ENCODE data around the gene PDE10A. TPM values are rescaled to one million over a fixed set of nuclear protein-coding genes. Genes with fewer than 3 reads are reported as not detected.

PDE10A gene
- total RNA-seq, 1 experiment from 2014 or later: 0.31 TPM

- Histone ChIP-seq H2AFZ (ENCODE audit: low read length) (no peak overlapping the region), H4K8ac (replicated peaks; ENCODE audit: insufficient read length, low read depth, low read length) (no peak overlapping the region), H3K14ac (ENCODE audit: insufficient read depth, low read length) (no peak overlapping the region), H3K9me3 (ENCODE audit: control insufficient read depth, low read depth, low read length) (no peaks in the 10 kb centered on the region), H4K20me1 (ENCODE audit: control insufficient read depth, insufficient read depth, insufficient read length) (no peaks in the 10 kb centered on the region), H3K4me2 (ENCODE audit: insufficient read depth, insufficient read length, low read length) (no peak overlapping the region), H3K27me3 (ENCODE audit: insufficient read depth, low read length) (no peaks in the 10 kb centered on the region), H3K79me2 (ENCODE audit: insufficient read depth, low read length) (no peaks in the 10 kb centered on the region), H2BK20ac (ENCODE audit: low read depth, low read length, poor library complexity, severe bottlenecking) (no peak overlapping the region), H4K91ac (ENCODE audit: insufficient read length, low read depth, low read length) (no peak overlapping the region), H3K9ac (ENCODE audit: extremely low read depth, insufficient read length, low read length) (no peak overlapping the region), H3K23me2 (ENCODE audit: insufficient read length, low read depth, low read length, poor library complexity, severe bottlenecking) (no peaks in the 10 kb centered on the region), H2BK5ac (ENCODE audit: insufficient read length, low read length) (no peak overlapping the region), H2AK5ac (ENCODE audit: insufficient read length, low read length) (no peak overlapping the region), H2BK12ac (ENCODE audit: insufficient read length, low read depth, low read length) (no peak overlapping the region), H2BK15ac (ENCODE audit: low read depth, low read length) (no peak overlapping the region), H3K4me1 (ENCODE audit: insufficient read depth, low read length) (0 out of 2 replicates have a peak, but pooled peaks cover 1% of the 10 kb centered on the region), H3K56ac (ENCODE audit: insufficient read length, low read depth, low read length) (no peak overlapping the region), H2BK120ac (ENCODE audit: low read depth, low read length, poor library complexity, severe bottlenecking) (no peak overlapping the region), H3K4ac (ENCODE audit: low read depth, low read length) (no peak overlapping the region), H3T11ph (ENCODE audit: low read length) (no peak overlapping the region), H3K27ac (ENCODE audit: insufficient read length, low read depth, low read length) (no peak overlapping the region), H3K18ac (ENCODE audit: insufficient read length, low read depth, low read length) (no peak overlapping the region), H3K79me1 (ENCODE audit: insufficient read depth, low read depth, low read length, poor library complexity, severe bottlenecking) (no peaks in the 10 kb centered on the region), H3K23ac (ENCODE audit: insufficient read length, low read depth, low read length) (no peak overlapping the region), H4K5ac (ENCODE audit: insufficient read length, low read depth, low read length) (no peak overlapping the region)
- Mint-ChIP-seq H3K9me3 (0 out of 5 replicates have a peak, but pooled peaks cover 0 to 3% of the 10 kb centered on the region in 2 experiments), H3K36me3 (ENCODE audit: insufficient read depth in 1 of 3, low read depth in 3 of 3) (no peaks in the 10 kb centered on the region), H3K27me3 (ENCODE audit: low read depth) (no peaks in the 10 kb centered on the region), H3K27ac (no peak overlapping the region), H3K4me3 (no peak overlapping the region), H3K4me1 (no peaks in the 10 kb centered on the region)
- no peak for DNase-seq
- WGBS (ENCODE audit: extremely low coverage, insufficient read length, low lambda C conversion rate): no CpG with 5 or more reads among the region's 2 CpGs
- TF ChIP-seq CTCF (conservative IDR thresholded peaks at IDR 0.05): no peak
These were observed 91.9 kb downstream of the PDE10A start for GRCh38 chr6:165571068-165571682.

Measured in H9 (cell line).